H1 (cell line): ENCODE data around the gene DNAH1. TPM values are rescaled to one million over a fixed set of nuclear protein-coding genes. Genes with fewer than 3 reads are reported as not detected.

Source experiments
- CTCF ChIA-PET: fragments of 300-600 bp; sonication (Branson Sonifier 250); formaldehyde crosslinking; loops from one replicate; lab custom pipeline; 2021; ENCODE audit not compliant: partially characterized antibody; lab: Charles Lee
- POLR2A ChIA-PET: fragments of 300-600 bp; sonication (Branson Sonifier 250); formaldehyde crosslinking; loops from one replicate; lab custom pipeline; 2021; ENCODE audit warnings: inconsistent platforms; ENCODE audit not compliant: partially characterized antibody; lab: Charles Lee
- DNase-seq, 2 experiments: peaks; one replicate each; pipeline versions ENCODE4 v3.0.0 to v3.0.0-alpha.2; 2010 to 2022; ENCODE audit warnings: low spot score in 2 of 2, low read depth in 1 of 2, mixed read lengths in 1 of 2
- FAIRE-seq: peaks from 2 replicates; lab custom pipeline; 2011; peaks lifted over from hg19 to GRCh38; lab: Jason Lieb, UNC
- H2AFZ ChIP-seq: 2 replicates; pipeline ENCODE4 v1.8.1; 2012; ENCODE audit warnings: low read length, inconsistent platforms
- H2AK5ac ChIP-seq: 2 replicates; pipeline ENCODE4 v1.6.1; 2013; ENCODE audit warnings: low read depth, low read length
- H2BK120ac ChIP-seq: replicated peaks from 2 replicates; pipeline ENCODE3; 2013; ENCODE audit warnings: low read depth, low read length, inconsistent platforms
- H2BK12ac ChIP-seq: 2 replicates; pipeline ENCODE4 v1.6.1; 2013; ENCODE audit warnings: low read depth, low read length
- H2BK15ac ChIP-seq: 2 replicates; pipeline ENCODE4 v1.6.1; 2013; ENCODE audit warnings: low read length
- H2BK20ac ChIP-seq: 2 replicates; pipeline ENCODE4 v1.6.1; 2013; ENCODE audit warnings: low read length
- H2BK5ac ChIP-seq: 2 replicates; pipeline ENCODE4 v1.6.1; 2013; ENCODE audit warnings: low read depth, low read length
- H3K14ac ChIP-seq: 2 replicates; pipeline ENCODE4 v1.6.1; 2013; ENCODE audit warnings: inconsistent platforms; ENCODE audit not compliant: insufficient read length
- H3K18ac ChIP-seq: 2 replicates; pipeline ENCODE4 v1.6.1; 2013; ENCODE audit warnings: low read length; ENCODE audit errors: extremely low read depth
- H3K23ac ChIP-seq: 2 replicates; pipeline ENCODE4 v1.6.1; 2013; ENCODE audit warnings: inconsistent platforms; ENCODE audit not compliant: insufficient read length
- H3K23me2 ChIP-seq: 2 replicates; pipeline ENCODE4 v1.6.1; 2013; ENCODE audit warnings: low read depth, low read length
- H3K27ac ChIP-seq: 2 replicates; pipeline ENCODE4 v1.6.1; 2011; ENCODE audit warnings: low read depth, low read length, inconsistent platforms
- H3K27me3 ChIP-seq, 4 experiments: replicated peaks in 1 of 4; 1 replicate in 1 of 4; 2 replicates in 3 of 4; pipeline versions ENCODE4 v1.6.1 to v1.8.1; 2011 to 2013; ENCODE audit warnings: low read length in 3 of 4, mild to moderate bottlenecking in 3 of 4, inconsistent platforms in 2 of 4, mixed read lengths in 2 of 4, moderate library complexity in 1 of 4; ENCODE audit not compliant: control insufficient read depth in 3 of 4, insufficient read depth in 3 of 4; ENCODE audit errors: extremely low read depth in 1 of 4
- H3K36me3 ChIP-seq, 4 experiments: 2 replicates each; pipeline versions ENCODE4 v1.6.1 to v1.8.1; 2011 to 2013; ENCODE audit warnings: mild to moderate bottlenecking in 4 of 4, low read length in 3 of 4, moderate library complexity in 2 of 4, control low read depth in 1 of 4, inconsistent platforms in 1 of 4; ENCODE audit not compliant: insufficient read depth in 4 of 4, control insufficient read depth in 2 of 4
- H3K4ac ChIP-seq: replicated peaks from 2 replicates; pipeline ENCODE3; 2013; ENCODE audit warnings: low read length, low read depth, mixed read lengths, inconsistent platforms; ENCODE audit not compliant: insufficient read length
- H3K4me1 ChIP-seq, 4 experiments: replicated peaks in 1 of 4; 1 replicate in 1 of 4; 2 replicates in 3 of 4; pipeline versions ENCODE4 v1.6.1 to v1.8.1; 2011 to 2013; ENCODE audit warnings: low read length in 3 of 4, inconsistent platforms in 2 of 4, mixed read lengths in 1 of 4; ENCODE audit not compliant: insufficient read depth in 4 of 4, control insufficient read depth in 3 of 4
- H3K4me2 ChIP-seq, 2 experiments: 2 replicates each; pipeline versions ENCODE4 v1.6.1 to v1.8.1; 2011 to 2013; ENCODE audit warnings: low read depth in 2 of 2, low read length in 2 of 2, control low read depth in 1 of 2, inconsistent platforms in 1 of 2, mild to moderate bottlenecking in 1 of 2; ENCODE audit not compliant: insufficient read depth in 1 of 2
- H3K4me3 ChIP-seq, 4 experiments: fragments of 200-600, 300-600 bp in 1 of 4; sonication (generic), shearing (Covaris generic), sonication (Bioruptor Twin) in 1 of 4; 2 replicates each; pipeline versions ENCODE4 v1.5.1 to v1.8.1; 2011 to 2016; ENCODE audit warnings: low read length in 4 of 4, low read depth in 3 of 4, control low read depth in 2 of 4, inconsistent platforms in 2 of 4, mild to moderate bottlenecking in 2 of 4, mixed read lengths in 1 of 4, moderate library complexity in 1 of 4; ENCODE audit not compliant: insufficient read depth in 2 of 4; ENCODE audit errors: extremely low read depth in 1 of 4
- H3K56ac ChIP-seq: replicated peaks from 2 replicates; pipeline ENCODE3; 2013; ENCODE audit warnings: low read depth, mild to moderate bottlenecking, mixed read lengths, low read length, inconsistent platforms; ENCODE audit not compliant: insufficient read length
- H3K79me1 ChIP-seq: 2 replicates; pipeline ENCODE4 v1.6.1; 2013; ENCODE audit warnings: low read depth, low read length, control low read depth
- H3K79me2 ChIP-seq, 2 experiments: 2 replicates each; pipeline versions ENCODE4 v1.6.1 to v1.8.1; 2012 to 2013; ENCODE audit warnings: low read length in 2 of 2, mild to moderate bottlenecking in 2 of 2, inconsistent platforms in 1 of 2; ENCODE audit not compliant: insufficient read depth in 2 of 2, control insufficient read depth in 1 of 2
- H3K9ac ChIP-seq, 4 experiments: replicated peaks in 1 of 4; 1 replicate in 1 of 4; 2 replicates in 3 of 4; pipeline versions ENCODE4 v1.6.1 to v1.8.1; 2011 to 2013; ENCODE audit warnings: low read depth in 3 of 4, low read length in 3 of 4, control low read depth in 2 of 4, mild to moderate bottlenecking in 2 of 4, moderate library complexity in 2 of 4, inconsistent platforms in 1 of 4; ENCODE audit errors: extremely low read depth in 1 of 4
- H3K9me3 ChIP-seq, 2 experiments: 2 replicates each; pipeline versions ENCODE4 v1.6.1 to v1.8.1; 2012 to 2013; ENCODE audit warnings: mild to moderate bottlenecking in 2 of 2, moderate library complexity in 2 of 2, control low read depth in 1 of 2, inconsistent platforms in 1 of 2, low read depth in 1 of 2, low read length in 1 of 2, mixed read lengths in 1 of 2; ENCODE audit not compliant: insufficient read depth in 2 of 2
- H4K20me1 ChIP-seq, 2 experiments: replicated peaks in 1 of 2; 2 replicates each; pipeline versions ENCODE3 to v1.8.1; 2011 to 2013; ENCODE audit warnings: inconsistent platforms in 2 of 2, low read length in 2 of 2, mild to moderate bottlenecking in 1 of 2; ENCODE audit not compliant: insufficient read depth in 2 of 2, control insufficient read depth in 1 of 2
- H4K5ac ChIP-seq: 2 replicates; pipeline ENCODE4 v1.6.1; 2013; ENCODE audit warnings: low read length, low read depth, mixed read lengths, inconsistent platforms; ENCODE audit not compliant: insufficient read length
- H4K8ac ChIP-seq: 2 replicates; pipeline ENCODE4 v1.8.0; 2013; ENCODE audit warnings: mild to moderate bottlenecking, moderate library complexity, low read length, inconsistent platforms; ENCODE audit not compliant: insufficient read depth; ENCODE audit errors: extremely low read depth
- H4K91ac ChIP-seq: replicated peaks from 2 replicates; pipeline ENCODE3; 2013; ENCODE audit warnings: low read length, mixed read lengths, inconsistent platforms; ENCODE audit not compliant: insufficient read length
- HDAC6 ChIP-seq: IDR thresholded peaks from one replicate; pipeline ENCODE4 v1.7.1; 2012; ENCODE audit warnings: low read depth, mild to moderate bottlenecking, inconsistent platforms, low read length, moderate library complexity
- RBBP5 ChIP-seq: IDR thresholded peaks from 2 replicates; pipeline ENCODE4 v1.7.1; 2012; ENCODE audit warnings: low read depth, mild to moderate bottlenecking, inconsistent platforms, low read length, moderate library complexity, borderline replicate concordance
- TBP ChIP-seq: IDR thresholded peaks from 2 replicates; pipeline ENCODE4 v1.6.1; 2011; ENCODE audit warnings: low read depth, low read length, improper control_type of control experiment
- TCF12 ChIP-seq: IDR thresholded peaks from 2 replicates; pipeline ENCODE4 v1.6.1; 2011; ENCODE audit warnings: low read depth, mild to moderate bottlenecking, low read length
- WGBS, 2 experiments: shearing (Covaris generic) in 1 of 2; methylation state at CpG; one replicate each; pipeline versions ENCODE4 v1.1.6 to v1.1.7; 2013 to 2015; ENCODE audit warnings: low lambda C conversion rate in 2 of 2, mixed read lengths in 2 of 2, inconsistent platforms in 1 of 2, low coverage in 1 of 2, missing lambda C conversion rate in 1 of 2; ENCODE audit not compliant: insufficient replicate concordance in 2 of 2, insufficient coverage in 1 of 2, insufficient read length in 1 of 2; ENCODE audit errors: extremely low coverage in 1 of 2, missing lambda C conversion rate in 1 of 2; 5-methylcytosine and 5-hydroxymethylcytosine counted together
- polyA plus RNA-seq, 7 experiments: library from polyadenylated mRNA; depleted of rRNA in 3 of 7; stranded (reverse) in 5 of 7; unstranded in 2 of 7; fragments of >200 nt in 5 of 7; fragments of 200-250 nt in 2 of 7; gene quantifications; 1 replicate in 5 of 7; 2 replicates in 1 of 7; 4 replicates in 1 of 7; pipeline versions ENCODE4 v1.2.1 to v1.2.3, GENCODE V29; 2011 to 2013; ENCODE audit warnings: missing spikeins in 2 of 7, mixed read lengths in 2 of 7
- total RNA-seq: library from RNA; stranded (reverse); fragmentation: NEBNext Ultra II Directional; extraction: Animal tissue kit (Norgen Biotek cat#: 25700); gene quantifications from 2 replicates; pipeline ENCODE4 v1.2.1, GENCODE V29; 2021

Gene DNAH1
- total and polyA plus RNA-seq, 2 of the 8 experiments (the other 6 are each of a cell fraction or from before 2014, with no cell fraction given), result 1.0 to 1.5 TPM

GRCh38 chr3:52288674-52289073 lies 27.4 kb upstream of the DNAH1 start:
- DNase-seq (no peak), FAIRE-seq (no peak)
- no peaks in the 10 kb centered on the region for H3K27me3 ChIP-seq
- H3K4me2 ChIP-seq, result peak overlapping the region; percentile 82 to 89
- H3K9me3 ChIP-seq, result no peaks in the 10 kb centered on the region
- no peak overlapping the region for H2BK15ac ChIP-seq
- H3K9ac ChIP-seq, result no peak overlapping the region
- no peak overlapping the region for H2AFZ ChIP-seq
- H3K27ac ChIP-seq, result no peak overlapping the region
- TF ChIP-seq TCF12 (no peak), RBBP5 (no peak), TBP (no peak), HDAC6 (no peak)
- H2BK5ac ChIP-seq, result no peak overlapping the region
- no peak overlapping the region for H3K56ac ChIP-seq
- H3K4me3 ChIP-seq, result peak overlapping the region in 3 of 4 experiments; percentile 76 to 98 (median 87); a peak in 4 of 8 replicates
- H4K8ac ChIP-seq, result no peak overlapping the region
- CTCF ChIA-PET, result interaction anchor here (1.0 to 15.3 kb wide), 11 partner anchors 8 to 158 kb away, joined by 3 to 198 read pairs (median 7); partner anchors contain the start of gene WDR82
- no peak overlapping the region for H3K18ac ChIP-seq
- no peak overlapping the region for H4K5ac ChIP-seq
- no peak overlapping the region for H3K4ac ChIP-seq
- H2AK5ac ChIP-seq, result peak overlapping the region; percentile 39; the same call in 1 of the 2 replicates
- H4K20me1 ChIP-seq, result no peaks in the 10 kb centered on the region
- H3K23ac ChIP-seq, result no peak overlapping the region
- H3K14ac ChIP-seq, result no peak overlapping the region
- H2BK120ac ChIP-seq, result no peak overlapping the region
- peaks cover 5% of the 10 kb centered on the region; the same call in 1 of the 2 replicates for H3K23me2 ChIP-seq
- no peak overlapping the region for H2BK20ac ChIP-seq
- no peaks in the 10 kb centered on the region for H3K79me2 ChIP-seq
- WGBS, 2 experiments, result 90% methylated on average over 6 of the region's 6 CpGs; no CpG with 5 or more reads in 1 of the 2 experiments
- no peak overlapping the region for H4K91ac ChIP-seq
- no peak overlapping the region for H2BK12ac ChIP-seq
- POLR2A ChIA-PET, result interaction anchor here (0.6 to 6.5 kb wide), 8 partner anchors 10 to 74 kb away, joined by 3 to 76 read pairs (median 6); partner anchors contain the start of gene WDR82
- peaks cover 0 to 3% (median 1%) of the 10 kb centered on the region in 4 experiments; a peak in 4 of 7 replicates for H3K4me1 ChIP-seq
- no peaks in the 10 kb centered on the region for H3K36me3 ChIP-seq
- no peaks in the 10 kb centered on the region; the same call in 1 of the 2 replicates for H3K79me1 ChIP-seq
